Fibroblast of lung (primary cell): ENCODE data around the gene NDUFV2. TPM values are rescaled to one million over a fixed set of nuclear protein-coding genes. Genes with fewer than 3 reads are reported as not detected.

Experiments
- DNase-seq, 2 donors: peaks; one replicate each; pipeline versions ENCODE4 v3.0.0 to v3.0.0-alpha.2; 2010; ENCODE audit warnings: low read depth in 2 of 2
- H2AFZ ChIP-seq: 2 replicates; pipeline ENCODE4 v1.5.1; 2012; ENCODE audit warnings: low read length, control low read depth, inconsistent platforms
- H3K27ac ChIP-seq: 2 replicates; pipeline ENCODE4 v1.5.1; 2011; ENCODE audit warnings: low read length, control low read depth; ENCODE audit not compliant: insufficient read depth
- H3K27me3 ChIP-seq: 2 replicates; pipeline ENCODE4 v1.5.1; 2011; ENCODE audit warnings: mild to moderate bottlenecking, low read length; ENCODE audit not compliant: control insufficient read depth, insufficient read depth
- H3K36me3 ChIP-seq: 2 replicates; pipeline ENCODE4 v1.5.1; 2011; ENCODE audit warnings: low read length; ENCODE audit not compliant: control insufficient read depth, insufficient read depth
- H3K4me1 ChIP-seq: 2 replicates; pipeline ENCODE4 v1.5.1; 2011; ENCODE audit warnings: low read length; ENCODE audit not compliant: control insufficient read depth, insufficient read depth; ENCODE audit errors: extremely low read depth
- H3K4me2 ChIP-seq: 2 replicates; pipeline ENCODE4 v1.5.1; 2011; ENCODE audit warnings: low read length, control low read depth; ENCODE audit not compliant: insufficient read depth; ENCODE audit errors: extremely low read depth
- H3K4me3 ChIP-seq, 4 experiments: fragments of 200-600 bp in 1 of 4; sonication (generic) in 1 of 4; replicated peaks in 1 of 4; 2 replicates each; pipeline ENCODE4 v1.5.1; 2011 to 2016; ENCODE audit warnings: low read length in 4 of 4, low read depth in 3 of 4, mild to moderate bottlenecking in 3 of 4, control low read depth in 2 of 4, inconsistent platforms in 1 of 4, mixed read lengths in 1 of 4; ENCODE audit not compliant: insufficient read depth in 1 of 4; ENCODE audit errors: control extremely low read depth in 1 of 4
- H3K79me2 ChIP-seq: 2 replicates; pipeline ENCODE4 v1.5.1; 2012; ENCODE audit warnings: mild to moderate bottlenecking, low read length, inconsistent platforms; ENCODE audit not compliant: control insufficient read depth, insufficient read depth
- H3K9ac ChIP-seq: 2 replicates; pipeline ENCODE4 v1.5.1; 2011; ENCODE audit warnings: mild to moderate bottlenecking, low read length, control low read depth; ENCODE audit not compliant: insufficient read depth
- H3K9me3 ChIP-seq: 2 replicates; pipeline ENCODE4 v1.5.1; 2012; ENCODE audit warnings: low read depth, low read length; ENCODE audit not compliant: control insufficient read depth, insufficient read depth
- H4K20me1 ChIP-seq: 2 replicates; pipeline ENCODE4 v1.5.1; 2011; ENCODE audit warnings: low read length; ENCODE audit not compliant: control insufficient read depth, insufficient read depth; ENCODE audit errors: extremely low read depth
- CTCF ChIP-seq, 2 donors: IDR thresholded peaks in 1 of 2; conservative IDR thresholded peaks in 1 of 2; 1 replicate in 1 of 2; 2 replicates in 1 of 2; pipeline ENCODE4 v1.5.1; 2011 to 2012; ENCODE audit warnings: low read length in 2 of 2, control low read depth in 1 of 2, inconsistent platforms in 1 of 2, low read depth in 1 of 2, mild to moderate bottlenecking in 1 of 2
- EZH2 ChIP-seq: IDR thresholded peaks from 2 replicates; pipeline ENCODE4 v1.5.1; 2012; ENCODE audit warnings: low read length, control low read depth, mild to moderate bottlenecking; ENCODE audit errors: missing control alignments
- polyA plus RNA-seq, 2 donors: library from polyadenylated mRNA; depleted of rRNA in 1 of 2; stranded (reverse) in 1 of 2; unstranded in 1 of 2; fragments of >200 nt; gene quantifications; 2 replicates each; pipeline ENCODE4 v1.2.1, GENCODE V29; 2011 to 2012; ENCODE audit warnings: missing spikeins in 1 of 2
- total RNA-seq: library from RNA; depleted of rRNA; stranded (reverse); fragments of >200 nt; gene quantifications from 2 replicates; pipeline ENCODE4 v1.2.1, GENCODE V29; 2014

Gene NDUFV2
- total and polyA plus RNA-seq, 2 donors (not counting 1 experiment from before 2014, with no cell fraction given), result 97.3 to 133 TPM

DNA sequence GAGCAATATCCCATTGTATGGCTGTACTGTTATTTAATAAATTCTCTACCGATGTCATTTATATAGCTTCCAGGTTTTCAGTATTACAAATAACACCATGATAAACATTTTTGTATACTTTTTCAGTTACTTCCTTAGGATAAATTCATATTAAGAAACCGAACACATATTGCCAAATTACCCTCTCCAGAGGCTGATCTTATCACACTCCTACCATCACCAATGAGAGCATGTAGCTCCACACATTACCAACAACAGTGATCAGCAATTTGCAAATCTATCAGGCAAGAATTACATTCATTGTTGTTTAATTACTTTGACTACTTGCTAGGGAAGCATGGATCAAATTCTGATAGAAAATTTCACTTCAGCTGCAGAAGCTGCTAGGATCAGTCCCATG lies 5.8 kb upstream of the NDUFV2 start:
- Histone ChIP-seq H3K36me3 (no peaks in the 10 kb centered on the region), H3K27ac (no peak overlapping the region), H3K9ac (no peak overlapping the region), H2AFZ (no peak overlapping the region), H3K27me3 (no peaks in the 10 kb centered on the region), H3K79me2 (no peaks in the 10 kb centered on the region), H4K20me1 (no peaks in the 10 kb centered on the region), H3K4me2 (no peak overlapping the region), H3K4me3 (no peak overlapping the region), H3K9me3 (no peaks in the 10 kb centered on the region), H3K4me1 (peaks cover 14% of the 10 kb centered on the region)
- TF ChIP-seq EZH2 (no peak), CTCF (conservative IDR thresholded peaks at IDR 0.05 in 1 of 2, IDR thresholded peaks at IDR 0.05 in 1 of 2; ENCODE audit: low read depth in 1 of 2, low read length in 2 of 2) (no peak)
- no peak for DNase-seq

DNA sequence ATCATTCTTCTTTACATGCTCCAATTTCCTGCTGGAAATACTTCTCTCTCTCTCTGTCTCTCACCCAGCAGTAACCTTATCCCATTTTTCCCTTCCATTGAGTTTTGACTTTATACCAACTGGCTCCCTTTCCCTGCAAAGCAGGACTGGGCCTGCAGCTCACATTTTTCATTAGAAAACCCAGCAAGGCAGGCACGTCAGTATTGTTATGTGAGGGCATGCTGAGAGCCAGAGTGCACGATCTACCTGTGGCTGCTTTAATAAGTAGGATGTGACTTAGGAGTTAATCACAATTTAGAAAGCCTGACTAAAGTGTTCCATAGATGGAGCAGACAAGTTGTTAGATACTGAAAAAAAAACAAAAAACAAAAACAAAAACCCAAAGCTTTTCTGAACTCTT lies 5.2 kb upstream of the NDUFV2 start:
- H3K27me3 ChIP-seq, result no peaks in the 10 kb centered on the region
- no peak overlapping the region for H3K9ac ChIP-seq
- H3K27ac ChIP-seq, result no peak overlapping the region
- TF ChIP-seq CTCF (conservative IDR thresholded peaks at IDR 0.05 in 1 of 2, IDR thresholded peaks at IDR 0.05 in 1 of 2; ENCODE audit: low read depth in 1 of 2, low read length in 2 of 2) (no peak), EZH2 (no peak)
- H3K4me1 ChIP-seq, result peaks cover 15% of the 10 kb centered on the region
- no peak overlapping the region for H2AFZ ChIP-seq
- no peaks in the 10 kb centered on the region for H3K36me3 ChIP-seq
- H3K4me2 ChIP-seq, result no peak overlapping the region
- H3K79me2 ChIP-seq, result no peaks in the 10 kb centered on the region
- DNase-seq, result no peak
- no peaks in the 10 kb centered on the region for H4K20me1 ChIP-seq
- H3K4me3 ChIP-seq, result no peak overlapping the region
- no peaks in the 10 kb centered on the region for H3K9me3 ChIP-seq

DNA sequence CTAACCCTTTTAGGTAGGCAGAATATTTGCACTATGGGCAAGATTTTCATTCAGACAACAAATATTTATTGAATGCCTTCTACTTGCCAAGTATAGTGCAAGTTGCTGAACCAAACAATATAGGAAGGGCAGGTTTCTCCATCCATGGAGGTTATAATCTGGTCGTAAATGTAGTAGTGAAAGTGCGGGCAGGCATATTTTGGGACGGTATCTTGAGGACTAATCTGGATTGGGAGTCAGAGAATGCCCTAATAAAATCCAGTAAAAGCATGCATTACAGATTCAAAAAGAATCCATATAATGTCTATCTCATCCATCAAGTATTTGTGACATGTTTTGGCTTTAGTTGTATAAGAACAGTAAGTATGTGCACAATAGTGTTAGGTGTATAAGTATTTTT lies 1.7 kb upstream of the NDUFV2 start:
- H3K9me3 ChIP-seq, result no peaks in the 10 kb centered on the region
- H3K4me2 ChIP-seq, result no peak overlapping the region
- H3K79me2 ChIP-seq, result peaks cover 32% of the 10 kb centered on the region
- no peak overlapping the region for H3K4me3 ChIP-seq
- H3K36me3 ChIP-seq, result no peaks in the 10 kb centered on the region
- H3K4me1 ChIP-seq, result peaks cover 2% of the 10 kb centered on the region
- TF ChIP-seq CTCF (conservative IDR thresholded peaks at IDR 0.05 in 1 of 2, IDR thresholded peaks at IDR 0.05 in 1 of 2; ENCODE audit: low read depth in 1 of 2, low read length in 2 of 2), result no peak
- TF ChIP-seq EZH2, result no peak
- no peaks in the 10 kb centered on the region for H3K27me3 ChIP-seq
- no peak overlapping the region for H3K9ac ChIP-seq
- H4K20me1 ChIP-seq, result no peaks in the 10 kb centered on the region
- no peak for DNase-seq
- no peak overlapping the region for H3K27ac ChIP-seq
- H2AFZ ChIP-seq, result no peak overlapping the region
